H1 (cell line): ENCODE data around the gene IRS1. TPM values are rescaled to one million over a fixed set of nuclear protein-coding genes. Genes with fewer than 3 reads are reported as not detected.

Experiments used
- CBX5 ChIP-seq: fragments of 300-800, 300-1000 bp; sonication (generic); IDR thresholded peaks from 2 replicates; pipeline ENCODE4 v1.7.1; 2016; ENCODE audit warnings: antibody characterized with exemption, low read length, low read depth
- EZH2 ChIP-seq: fragments of 200-600 bp; sonication (generic); IDR thresholded peaks from 2 replicates; pipeline ENCODE4 v1.7.1; 2012; ENCODE audit warnings: low read depth, mild to moderate bottlenecking, moderate library complexity, low read length, inconsistent platforms; ENCODE audit not compliant: severe bottlenecking
- KDM4A ChIP-seq: IDR thresholded peaks from one replicate; pipeline ENCODE4 v1.7.1; 2012; ENCODE audit warnings: low read depth, mild to moderate bottlenecking, moderate library complexity, low read length, inconsistent platforms; ENCODE audit not compliant: severe bottlenecking
- POU5F1 ChIP-seq: IDR thresholded peaks from 2 replicates; pipeline ENCODE4 v1.6.1; 2011; ENCODE audit warnings: low read depth, mild to moderate bottlenecking, low read length, moderate library complexity
- SIX5 ChIP-seq: IDR thresholded peaks from 2 replicates; pipeline ENCODE4 v1.6.1; 2011; ENCODE audit warnings: mild to moderate bottlenecking, low read depth, low read length
- polyA plus RNA-seq, 7 experiments: library from polyadenylated mRNA; depleted of rRNA in 3 of 7; stranded (reverse) in 5 of 7; unstranded in 2 of 7; fragments of >200 nt in 5 of 7; fragments of 200-250 nt in 2 of 7; gene quantifications; 1 replicate in 5 of 7; 2 replicates in 1 of 7; 4 replicates in 1 of 7; pipeline versions ENCODE4 v1.2.1 to v1.2.3, GENCODE V29; 2011 to 2013; ENCODE audit warnings: missing spikeins in 2 of 7, mixed read lengths in 2 of 7
- total RNA-seq: library from RNA; stranded (reverse); fragmentation: NEBNext Ultra II Directional; extraction: Animal tissue kit (Norgen Biotek cat#: 25700); gene quantifications from 2 replicates; pipeline ENCODE4 v1.2.1, GENCODE V29; 2021
- TF ChIP-seq, protein P1 (sequence below): fragments of 300-600 bp; sonication (generic); IDR thresholded peaks from 2 replicates; pipeline ENCODE4 v1.7.1; 2012; ENCODE audit warnings: low read length, moderate library complexity, mild to moderate bottlenecking, inconsistent platforms; ENCODE audit not compliant: insufficient replicate concordance

The IRS1 gene
- total and polyA plus RNA-seq, 2 of the 8 experiments (the other 6 are each of a cell fraction or from before 2014, with no cell fraction given): 9.1 to 26.9 TPM

DNA sequence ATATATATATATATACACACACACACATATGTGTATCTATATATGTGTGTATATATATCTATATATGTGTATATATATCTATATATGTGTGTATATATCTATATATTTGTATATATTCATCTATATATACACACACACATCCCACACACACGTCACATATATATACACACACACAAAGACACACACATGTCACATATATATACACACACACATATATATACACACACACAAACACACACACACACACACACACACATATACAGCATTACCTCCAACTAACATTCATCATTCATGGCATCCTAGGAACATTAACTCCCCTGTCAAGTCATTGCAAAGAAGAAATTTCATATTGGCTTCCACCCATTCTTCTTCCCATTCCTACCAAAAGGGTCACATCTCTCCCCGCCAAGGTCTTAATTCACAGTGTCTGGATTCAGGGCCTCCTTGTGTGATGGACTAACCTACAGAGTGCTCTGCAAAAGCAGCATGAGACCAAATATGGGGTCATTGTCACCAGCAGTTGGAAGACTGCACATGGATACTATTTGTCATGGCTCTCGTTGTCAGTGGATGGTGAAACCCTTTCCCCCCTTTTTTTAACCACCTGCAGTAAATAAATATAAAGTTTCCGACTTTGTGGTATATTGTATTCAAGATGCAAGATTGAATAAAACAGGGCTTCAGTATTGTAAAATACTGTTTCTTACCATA is 67.0 kb downstream of the IRS1 start (continued):
- TF ChIP-seq EZH2 (no peak), CBX5 (no peak), SIX5 (no peak), POU5F1 (no peak), KDM4A (no peak)
- TF ChIP-seq, protein P1, sequence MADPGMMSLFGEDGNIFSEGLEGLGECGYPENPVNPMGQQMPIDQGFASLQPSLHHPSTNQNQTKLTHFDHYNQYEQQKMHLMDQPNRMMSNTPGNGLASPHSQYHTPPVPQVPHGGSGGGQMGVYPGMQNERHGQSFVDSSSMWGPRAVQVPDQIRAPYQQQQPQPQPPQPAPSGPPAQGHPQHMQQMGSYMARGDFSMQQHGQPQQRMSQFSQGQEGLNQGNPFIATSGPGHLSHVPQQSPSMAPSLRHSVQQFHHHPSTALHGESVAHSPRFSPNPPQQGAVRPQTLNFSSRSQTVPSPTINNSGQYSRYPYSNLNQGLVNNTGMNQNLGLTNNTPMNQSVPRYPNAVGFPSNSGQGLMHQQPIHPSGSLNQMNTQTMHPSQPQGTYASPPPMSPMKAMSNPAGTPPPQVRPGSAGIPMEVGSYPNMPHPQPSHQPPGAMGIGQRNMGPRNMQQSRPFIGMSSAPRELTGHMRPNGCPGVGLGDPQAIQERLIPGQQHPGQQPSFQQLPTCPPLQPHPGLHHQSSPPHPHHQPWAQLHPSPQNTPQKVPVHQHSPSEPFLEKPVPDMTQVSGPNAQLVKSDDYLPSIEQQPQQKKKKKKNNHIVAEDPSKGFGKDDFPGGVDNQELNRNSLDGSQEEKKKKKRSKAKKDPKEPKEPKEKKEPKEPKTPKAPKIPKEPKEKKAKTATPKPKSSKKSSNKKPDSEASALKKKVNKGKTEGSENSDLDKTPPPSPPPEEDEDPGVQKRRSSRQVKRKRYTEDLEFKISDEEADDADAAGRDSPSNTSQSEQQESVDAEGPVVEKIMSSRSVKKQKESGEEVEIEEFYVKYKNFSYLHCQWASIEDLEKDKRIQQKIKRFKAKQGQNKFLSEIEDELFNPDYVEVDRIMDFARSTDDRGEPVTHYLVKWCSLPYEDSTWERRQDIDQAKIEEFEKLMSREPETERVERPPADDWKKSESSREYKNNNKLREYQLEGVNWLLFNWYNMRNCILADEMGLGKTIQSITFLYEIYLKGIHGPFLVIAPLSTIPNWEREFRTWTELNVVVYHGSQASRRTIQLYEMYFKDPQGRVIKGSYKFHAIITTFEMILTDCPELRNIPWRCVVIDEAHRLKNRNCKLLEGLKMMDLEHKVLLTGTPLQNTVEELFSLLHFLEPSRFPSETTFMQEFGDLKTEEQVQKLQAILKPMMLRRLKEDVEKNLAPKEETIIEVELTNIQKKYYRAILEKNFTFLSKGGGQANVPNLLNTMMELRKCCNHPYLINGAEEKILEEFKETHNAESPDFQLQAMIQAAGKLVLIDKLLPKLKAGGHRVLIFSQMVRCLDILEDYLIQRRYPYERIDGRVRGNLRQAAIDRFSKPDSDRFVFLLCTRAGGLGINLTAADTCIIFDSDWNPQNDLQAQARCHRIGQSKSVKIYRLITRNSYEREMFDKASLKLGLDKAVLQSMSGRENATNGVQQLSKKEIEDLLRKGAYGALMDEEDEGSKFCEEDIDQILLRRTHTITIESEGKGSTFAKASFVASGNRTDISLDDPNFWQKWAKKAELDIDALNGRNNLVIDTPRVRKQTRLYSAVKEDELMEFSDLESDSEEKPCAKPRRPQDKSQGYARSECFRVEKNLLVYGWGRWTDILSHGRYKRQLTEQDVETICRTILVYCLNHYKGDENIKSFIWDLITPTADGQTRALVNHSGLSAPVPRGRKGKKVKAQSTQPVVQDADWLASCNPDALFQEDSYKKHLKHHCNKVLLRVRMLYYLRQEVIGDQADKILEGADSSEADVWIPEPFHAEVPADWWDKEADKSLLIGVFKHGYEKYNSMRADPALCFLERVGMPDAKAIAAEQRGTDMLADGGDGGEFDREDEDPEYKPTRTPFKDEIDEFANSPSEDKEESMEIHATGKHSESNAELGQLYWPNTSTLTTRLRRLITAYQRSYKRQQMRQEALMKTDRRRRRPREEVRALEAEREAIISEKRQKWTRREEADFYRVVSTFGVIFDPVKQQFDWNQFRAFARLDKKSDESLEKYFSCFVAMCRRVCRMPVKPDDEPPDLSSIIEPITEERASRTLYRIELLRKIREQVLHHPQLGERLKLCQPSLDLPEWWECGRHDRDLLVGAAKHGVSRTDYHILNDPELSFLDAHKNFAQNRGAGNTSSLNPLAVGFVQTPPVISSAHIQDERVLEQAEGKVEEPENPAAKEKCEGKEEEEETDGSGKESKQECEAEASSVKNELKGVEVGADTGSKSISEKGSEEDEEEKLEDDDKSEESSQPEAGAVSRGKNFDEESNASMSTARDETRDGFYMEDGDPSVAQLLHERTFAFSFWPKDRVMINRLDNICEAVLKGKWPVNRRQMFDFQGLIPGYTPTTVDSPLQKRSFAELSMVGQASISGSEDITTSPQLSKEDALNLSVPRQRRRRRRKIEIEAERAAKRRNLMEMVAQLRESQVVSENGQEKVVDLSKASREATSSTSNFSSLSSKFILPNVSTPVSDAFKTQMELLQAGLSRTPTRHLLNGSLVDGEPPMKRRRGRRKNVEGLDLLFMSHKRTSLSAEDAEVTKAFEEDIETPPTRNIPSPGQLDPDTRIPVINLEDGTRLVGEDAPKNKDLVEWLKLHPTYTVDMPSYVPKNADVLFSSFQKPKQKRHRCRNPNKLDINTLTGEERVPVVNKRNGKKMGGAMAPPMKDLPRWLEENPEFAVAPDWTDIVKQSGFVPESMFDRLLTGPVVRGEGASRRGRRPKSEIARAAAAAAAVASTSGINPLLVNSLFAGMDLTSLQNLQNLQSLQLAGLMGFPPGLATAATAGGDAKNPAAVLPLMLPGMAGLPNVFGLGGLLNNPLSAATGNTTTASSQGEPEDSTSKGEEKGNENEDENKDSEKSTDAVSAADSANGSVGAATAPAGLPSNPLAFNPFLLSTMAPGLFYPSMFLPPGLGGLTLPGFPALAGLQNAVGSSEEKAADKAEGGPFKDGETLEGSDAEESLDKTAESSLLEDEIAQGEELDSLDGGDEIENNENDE: no peak
